HFF-Myc (cell line): ENCODE data around the gene CUX1.
"Not testable (repeated sequence)": the region's sequence is repeated elsewhere in the genome, so short reads cannot be mapped to it uniquely, and the experiment has no call there.

ENCODE experiments used
- DNase-seq: peaks from one replicate; pipeline ENCODE4 v3.0.0-alpha.2; 2011; ENCODE audit warnings: low read depth; ENCODE audit errors: extremely low read depth
- H3K4me3 ChIP-seq: replicated peaks from 2 replicates; pipeline ENCODE4 v1.5.1; 2011; ENCODE audit warnings: low read depth, mild to moderate bottlenecking, control low read depth, low read length
- CTCF ChIP-seq: IDR thresholded peaks from 2 replicates; pipeline ENCODE4 v1.5.1; 2012; ENCODE audit warnings: mild to moderate bottlenecking, low read depth, low read length, control low read depth; ENCODE audit errors: missing control alignments

The CUX1 gene

GRCh38 chr7:102175423-102176170, 358.2 kb downstream of the CUX1 start:
- DNase-seq, result no peak
- no peak for TF ChIP-seq CTCF

GRCh38 chr7:102178410-102178809, 361.0 kb downstream of the CUX1 start:
- TF ChIP-seq CTCF, result no peak
- DNase-seq, result no peak
- no peak overlapping the region for H3K4me3 ChIP-seq

More at GRCh38 chr7:102175423-102176170, 358.2 kb downstream of the CUX1 start:
- H3K4me3 ChIP-seq, result no peak overlapping the region

GRCh38 chr7:102180727-102181126, 363.3 kb downstream of the CUX1 start:
- no peak for DNase-seq
- no peak overlapping the region for H3K4me3 ChIP-seq
- TF ChIP-seq CTCF, result no peak

- no peak overlapping the region for H3K4me3 ChIP-seq
- DNase-seq, result no peak
- TF ChIP-seq CTCF, result no peak
Observed at GRCh38 chr7:102181517-102181916, 364.1 kb downstream of the CUX1 start.

GRCh38 chr7:102182016-102182415, 364.6 kb downstream of the CUX1 start:
- no peak for DNase-seq
- TF ChIP-seq CTCF, result no peak
- H3K4me3 ChIP-seq, result no peak overlapping the region

- DNase-seq, H3K4me3 ChIP-seq: not testable (repeated sequence)
Observed at GRCh38 chr7:102183848-102184247, 366.4 kb downstream of the CUX1 start.

- TF ChIP-seq CTCF, result no peak
- H3K4me3 ChIP-seq, result no peak overlapping the region
- DNase-seq, result no peak
Observed at GRCh38 chr7:102184303-102184702, 366.9 kb downstream of the CUX1 start.
